G401 (cell line): ENCODE results near the gene FBLIM1. TPM values are rescaled to one million over a fixed set of nuclear protein-coding genes. Genes with fewer than 3 reads are reported as not detected.

ENCODE experiments used
- DNase-seq: peaks from one replicate; pipeline ENCODE4 v3.0.0-alpha.2; 2015; ENCODE audit warnings: low spot score
- in situ Hi-C: cut with HindIII; loops from 2 replicates; pipeline ENCODE4 v1.10.0; 2016; ENCODE audit warnings: low sequenced_read_pairs, mixed read lengths
- total RNA-seq: library from RNA; depleted of rRNA; stranded (reverse); fragments of >200 nt; shearing (Covaris generic); gene quantifications from 2 replicates; pipeline ENCODE4 v1.2.3, GENCODE V29; 2014

The FBLIM1 gene
- total RNA-seq, 1 experiment from 2014 or later, result 41.7 TPM

- DNase-seq, result no peak
- in situ Hi-C loops, result no loop called here
Observed at GRCh38 chr1:15758953-15759661, 512 bp downstream of the FBLIM1 start.

DNA sequence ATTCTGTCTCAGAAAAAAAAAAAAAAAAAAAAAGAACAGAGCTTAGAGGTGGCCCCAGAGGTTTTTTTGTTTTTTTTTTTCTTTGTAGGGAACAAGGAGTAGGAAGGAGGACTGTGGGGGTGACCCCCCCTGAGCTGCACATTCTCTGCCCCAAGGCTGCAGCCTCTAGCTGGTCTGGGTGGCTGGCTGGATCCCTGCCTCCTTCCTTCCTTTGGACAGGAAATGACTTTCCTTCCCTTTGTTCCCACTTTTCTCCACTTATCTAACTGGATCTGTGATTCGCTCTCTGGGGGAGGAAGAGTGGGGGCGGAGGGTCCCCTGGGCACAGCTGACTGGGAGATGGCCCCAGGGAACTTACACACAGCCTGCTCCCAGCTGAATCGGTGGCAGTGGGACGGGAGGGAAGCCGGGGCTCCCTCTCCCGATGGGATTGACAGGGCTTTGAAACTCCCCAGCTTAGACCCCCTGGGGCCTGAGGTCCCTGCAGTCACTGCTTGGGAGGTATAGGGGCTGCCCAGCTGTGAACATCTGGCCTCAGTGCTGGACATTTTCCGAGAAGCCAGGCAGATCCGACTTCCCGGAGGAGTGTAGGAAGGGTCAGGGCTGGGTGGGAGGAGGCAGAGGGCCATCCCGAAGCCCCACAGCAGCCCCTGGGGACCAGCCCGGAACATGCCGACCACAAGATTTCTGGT lies 2.1 kb downstream of the FBLIM1 start:
- DNase-seq, result no peak
- in situ Hi-C loops, result no loop called here

- DNase-seq, result no peak
- in situ Hi-C loops, result no loop called here
Observed at GRCh38 chr1:15761366-15762128, 3.0 kb downstream of the FBLIM1 start.

DNA sequence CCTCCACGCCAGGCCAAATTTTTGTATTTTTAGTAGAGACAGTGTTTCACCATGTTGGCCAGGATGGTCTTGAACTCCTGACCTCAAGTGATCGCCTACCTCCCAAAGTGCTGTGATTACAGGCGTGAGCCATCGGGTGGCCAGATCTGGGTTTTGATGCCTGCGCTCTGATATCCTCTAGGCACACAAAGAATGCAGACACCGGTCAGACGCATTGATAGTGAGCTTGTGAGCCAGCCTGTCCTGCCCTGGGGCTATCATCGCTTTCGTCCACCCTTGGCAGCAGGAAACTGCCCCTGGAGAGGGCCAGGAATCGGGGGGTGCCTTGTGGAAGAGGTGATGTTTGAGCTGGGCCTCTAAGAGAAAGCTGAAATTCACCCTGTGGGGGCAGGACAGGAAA lies 4.0 kb downstream of the FBLIM1 start:
- DNase-seq, result no peak
- in situ Hi-C loops, result no loop called here

DNA sequence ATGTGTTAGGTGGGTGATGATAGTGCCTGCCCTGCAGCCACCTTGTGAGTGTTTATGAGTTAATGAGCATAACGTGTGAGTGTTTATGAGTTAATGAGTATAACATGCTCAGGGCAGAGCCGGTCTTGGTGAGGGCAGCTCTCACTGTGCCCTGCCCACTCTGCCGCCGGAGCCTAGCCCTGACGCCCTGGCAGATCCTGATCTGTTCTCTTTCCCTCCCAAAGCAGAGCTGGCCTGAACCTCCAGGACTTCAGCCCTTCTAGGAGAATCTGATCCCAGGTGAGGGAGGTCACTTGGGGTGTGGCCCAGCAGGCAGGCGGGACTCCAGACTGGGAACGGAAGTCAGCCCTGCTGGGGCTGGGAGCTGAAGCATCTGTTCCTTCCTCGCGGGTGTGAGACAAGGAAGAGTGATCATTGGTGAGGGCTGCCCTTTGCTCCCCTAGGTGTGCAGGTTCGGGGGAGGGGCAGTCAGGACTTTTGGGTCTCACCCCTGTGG lies 5.7 kb downstream of the FBLIM1 start:
- no peak for DNase-seq
- in situ Hi-C loops, result no loop called here

GRCh38 chr1:15764890-15765289 lies 6.3 kb downstream of the FBLIM1 start:
- in situ Hi-C loops, result no loop called here
- no peak for DNase-seq

- in situ Hi-C loops, result no loop called here
- DNase-seq, result peak; percentile 66
Observed at GRCh38 chr1:15765495-15766194, 7.0 kb downstream of the FBLIM1 start.

DNA sequence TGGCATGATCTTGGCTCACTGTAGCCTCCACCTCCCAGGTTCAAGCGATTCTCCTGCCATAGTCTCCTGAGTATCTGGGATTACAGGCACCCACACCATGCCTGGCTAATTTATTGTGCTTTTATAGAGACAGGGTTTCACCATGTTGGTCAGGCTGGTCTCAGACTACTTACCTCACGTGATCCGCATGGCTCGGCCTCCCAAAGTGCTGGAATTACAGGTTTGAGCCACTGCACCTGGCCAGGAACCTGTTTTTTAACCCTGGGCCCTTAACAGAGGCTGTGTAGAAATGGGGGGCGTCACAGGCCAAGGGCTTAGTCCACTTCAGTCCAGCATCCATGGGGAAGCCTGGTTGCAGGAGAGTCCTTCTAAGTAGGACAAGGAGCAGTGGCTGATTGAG lies 9.3 kb downstream of the FBLIM1 start:
- in situ Hi-C loops, result no loop called here
- no peak for DNase-seq

GRCh38 chr1:15768388-15768787 lies 9.8 kb downstream of the FBLIM1 start:
- DNase-seq, result no peak
- in situ Hi-C loops, result no loop called here

DNA sequence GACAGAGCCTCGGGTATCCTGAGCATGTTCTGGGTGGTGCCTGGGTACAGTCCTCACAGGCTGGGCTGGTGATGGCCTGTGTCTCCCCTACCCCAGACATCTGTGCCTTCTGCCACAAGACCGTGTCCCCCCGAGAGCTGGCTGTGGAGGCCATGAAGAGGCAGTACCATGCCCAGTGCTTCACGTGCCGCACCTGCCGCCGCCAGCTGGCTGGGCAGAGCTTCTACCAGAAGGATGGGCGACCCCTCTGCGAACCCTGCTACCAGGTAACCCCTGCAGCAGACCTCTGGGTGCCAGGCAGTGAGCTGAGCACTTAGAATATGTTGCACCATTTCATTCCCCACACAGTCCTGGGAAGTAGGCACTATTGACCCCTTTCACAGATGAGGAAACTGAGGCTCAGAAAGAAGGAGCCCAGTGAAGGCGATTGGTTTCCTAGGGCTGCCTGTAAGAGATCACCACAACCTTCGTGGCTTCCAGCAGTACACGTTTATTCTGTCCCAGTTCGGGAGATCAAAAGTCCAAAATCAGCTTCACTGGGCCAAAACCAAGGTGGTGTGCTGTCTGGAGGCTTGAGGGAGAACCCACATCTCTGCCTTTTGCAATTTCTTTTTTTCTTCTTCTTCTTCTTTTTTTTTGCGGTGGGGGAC lies 11.8 kb downstream of the FBLIM1 start:
- no peak for DNase-seq
- in situ Hi-C loops, result no loop called here

DNA sequence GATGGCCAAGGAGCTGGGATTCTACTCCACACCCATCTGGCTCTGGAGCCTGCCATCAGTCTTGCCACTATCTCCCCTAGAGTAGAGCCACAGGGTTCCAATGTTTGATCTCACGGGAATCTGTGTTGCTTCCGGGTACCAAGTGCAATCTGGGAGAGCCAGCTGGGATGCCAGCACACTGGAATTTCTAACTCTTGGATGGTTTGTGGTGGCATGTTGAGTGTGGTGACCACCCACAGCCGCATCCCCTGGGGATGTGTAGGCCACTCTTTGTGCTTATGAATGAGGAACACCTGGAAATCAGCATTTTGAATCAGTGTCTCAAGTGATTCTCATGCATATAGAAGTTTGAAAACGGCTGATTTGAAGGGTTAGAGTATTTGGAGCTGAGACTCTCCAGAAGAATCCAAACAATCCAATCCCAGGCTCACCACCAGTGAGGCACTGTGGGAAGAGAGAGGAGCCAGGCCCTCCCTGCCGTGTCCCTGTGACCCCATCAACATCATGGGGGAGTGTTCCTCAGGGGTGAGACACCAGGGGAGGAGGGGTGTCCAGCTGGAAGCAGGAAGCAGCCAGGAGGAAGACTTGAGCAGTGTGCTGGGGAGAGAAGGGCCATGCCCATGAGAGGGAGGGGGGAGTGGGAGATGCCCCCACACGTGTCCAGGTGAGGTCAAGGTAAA lies 13.4 kb downstream of the FBLIM1 start:
- no peak for DNase-seq
- in situ Hi-C loops, result no loop called here

- no peak for DNase-seq
- in situ Hi-C loops, result no loop called here
Observed at GRCh38 chr1:15775706-15776105, 17.1 kb downstream of the FBLIM1 start.

- no peak for DNase-seq
- in situ Hi-C loops, result no loop called here
Observed at GRCh38 chr1:15777909-15778707, 19.5 kb downstream of the FBLIM1 start.

- DNase-seq, result no peak
- in situ Hi-C loops, result no loop called here
Observed at GRCh38 chr1:15785683-15786082, 27.1 kb downstream of the FBLIM1 start.

DNA sequence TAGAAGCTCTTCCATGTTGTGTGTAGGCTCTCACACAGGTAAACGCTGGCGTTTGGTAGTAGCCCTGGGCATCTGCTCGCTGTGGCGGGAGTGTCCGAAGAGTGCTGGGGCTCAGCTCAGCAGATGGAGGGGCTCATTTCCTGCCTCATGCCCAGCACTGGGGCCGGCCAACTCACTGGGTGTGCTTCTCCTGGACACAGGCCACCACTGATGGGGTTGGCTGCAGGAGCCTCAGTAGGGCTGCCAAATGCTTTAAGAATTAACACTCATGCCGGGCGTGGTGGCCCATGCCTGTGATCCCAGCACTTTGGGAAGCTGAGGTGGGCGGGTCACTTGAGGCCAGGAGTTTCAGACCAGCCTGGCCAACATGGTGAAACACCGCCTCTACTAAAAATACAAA lies 28.0 kb downstream of the FBLIM1 start:
- in situ Hi-C loops, result no loop called here
- DNase-seq, result peak; percentile 78

DNA sequence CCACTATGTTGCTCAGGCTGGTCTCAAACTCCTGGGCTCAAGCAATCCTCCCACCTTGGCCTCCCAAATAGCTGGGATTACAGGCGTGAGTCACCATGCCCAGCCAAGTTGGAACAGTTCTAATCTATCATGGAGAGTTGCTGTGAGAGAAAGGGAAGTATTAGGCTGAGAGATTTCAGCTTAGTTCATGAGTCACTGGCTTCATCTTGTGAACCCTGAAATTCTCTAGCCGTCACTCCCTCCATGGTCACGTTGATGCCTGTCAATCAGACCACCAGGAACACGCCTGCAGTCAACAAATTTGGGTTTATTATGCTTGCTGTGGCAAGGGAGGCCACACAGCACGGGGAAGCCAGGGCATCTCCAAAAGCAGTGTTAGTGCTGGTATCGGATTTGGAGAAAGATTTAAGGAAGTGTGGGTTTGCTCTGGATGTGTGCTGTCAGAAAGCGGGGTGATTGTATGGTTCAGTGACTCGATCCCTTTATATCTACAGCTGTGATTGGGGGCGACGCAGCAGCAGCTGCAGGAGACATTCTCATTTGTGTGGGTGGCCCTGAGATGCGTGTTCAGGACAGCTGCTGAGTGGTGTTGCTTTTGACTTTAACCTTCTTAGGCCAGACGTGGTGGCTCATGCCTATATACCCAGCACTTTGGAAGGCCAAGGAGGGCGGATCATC lies 30.2 kb downstream of the FBLIM1 start:
- in situ Hi-C loops, result no loop called here
- no peak for DNase-seq

DNA sequence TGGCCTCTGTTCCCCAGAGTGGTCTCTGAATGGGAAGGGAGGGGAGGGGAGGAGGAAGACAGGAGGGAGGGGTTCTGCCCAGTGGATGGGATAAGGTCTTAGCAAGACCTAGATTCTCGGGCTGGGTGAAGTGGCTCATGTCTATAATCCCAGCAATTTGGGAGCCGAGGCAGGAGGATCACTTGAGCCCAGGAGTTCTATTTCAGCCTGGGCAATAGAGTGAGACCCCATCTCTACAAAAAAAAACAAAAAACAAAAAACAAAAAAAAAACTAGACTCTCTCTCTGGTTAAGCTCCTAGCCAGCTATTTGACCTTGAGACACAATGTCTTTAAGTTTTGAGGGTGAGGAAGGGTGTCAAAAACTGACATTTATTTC lies 37.5 kb downstream of the FBLIM1 start:
- no peak for DNase-seq
- in situ Hi-C loops, result no loop called here
